ENCODE measurements around the gene ATP2B2. TPM values are rescaled to one million over a fixed set of nuclear protein-coding genes. Genes with fewer than 3 reads are reported as not detected.

Gene ATP2B2
- total RNA-seq, 1 donor from 2014 or later: 0.13 TPM

DNA sequence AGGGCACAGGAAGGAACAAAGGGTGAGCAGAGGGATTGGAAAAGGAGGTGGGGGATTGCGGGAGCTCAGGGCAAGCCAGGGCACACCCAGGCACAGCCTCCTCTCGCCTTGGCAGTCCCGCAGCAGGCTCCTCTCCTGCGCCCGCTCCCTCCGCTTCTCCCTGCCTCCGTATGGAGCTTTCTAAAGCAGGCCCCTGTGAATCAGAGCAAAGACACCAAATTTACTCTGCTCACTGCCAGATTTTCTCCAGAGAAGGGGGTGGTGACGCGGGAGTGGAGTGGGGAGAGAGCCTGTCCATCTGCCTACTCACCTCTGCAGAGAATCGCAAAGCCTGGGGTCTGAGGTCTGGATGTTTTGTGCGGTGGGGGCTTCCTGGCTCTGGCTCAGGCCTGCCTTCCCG, 20.0 kb downstream of the ATP2B2 start:
- H3K4me3 Mint-ChIP-seq (ENCODE audit: unreplicated experiment): no peak overlapping the region
- H3K27ac Mint-ChIP-seq (ENCODE audit: unreplicated experiment): no peak overlapping the region
- H3K9me3 Mint-ChIP-seq (ENCODE audit: unreplicated experiment): no peaks in the 10 kb centered on the region
- peaks cover 23% of the 10 kb centered on the region for H3K27me3 Mint-ChIP-seq (ENCODE audit: unreplicated experiment)
- no peaks in the 10 kb centered on the region for H3K4me1 Mint-ChIP-seq (ENCODE audit: unreplicated experiment)
- no peaks in the 10 kb centered on the region for H3K36me3 Mint-ChIP-seq (ENCODE audit: unreplicated experiment)
- TF ChIP-seq, protein P1, sequence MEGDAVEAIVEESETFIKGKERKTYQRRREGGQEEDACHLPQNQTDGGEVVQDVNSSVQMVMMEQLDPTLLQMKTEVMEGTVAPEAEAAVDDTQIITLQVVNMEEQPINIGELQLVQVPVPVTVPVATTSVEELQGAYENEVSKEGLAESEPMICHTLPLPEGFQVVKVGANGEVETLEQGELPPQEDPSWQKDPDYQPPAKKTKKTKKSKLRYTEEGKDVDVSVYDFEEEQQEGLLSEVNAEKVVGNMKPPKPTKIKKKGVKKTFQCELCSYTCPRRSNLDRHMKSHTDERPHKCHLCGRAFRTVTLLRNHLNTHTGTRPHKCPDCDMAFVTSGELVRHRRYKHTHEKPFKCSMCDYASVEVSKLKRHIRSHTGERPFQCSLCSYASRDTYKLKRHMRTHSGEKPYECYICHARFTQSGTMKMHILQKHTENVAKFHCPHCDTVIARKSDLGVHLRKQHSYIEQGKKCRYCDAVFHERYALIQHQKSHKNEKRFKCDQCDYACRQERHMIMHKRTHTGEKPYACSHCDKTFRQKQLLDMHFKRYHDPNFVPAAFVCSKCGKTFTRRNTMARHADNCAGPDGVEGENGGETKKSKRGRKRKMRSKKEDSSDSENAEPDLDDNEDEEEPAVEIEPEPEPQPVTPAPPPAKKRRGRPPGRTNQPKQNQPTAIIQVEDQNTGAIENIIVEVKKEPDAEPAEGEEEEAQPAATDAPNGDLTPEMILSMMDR (IDR thresholded peaks at IDR 0.05): no peak
- no peak for DNase-seq (ENCODE audit: extremely low spot score, unreplicated experiment)

DNA sequence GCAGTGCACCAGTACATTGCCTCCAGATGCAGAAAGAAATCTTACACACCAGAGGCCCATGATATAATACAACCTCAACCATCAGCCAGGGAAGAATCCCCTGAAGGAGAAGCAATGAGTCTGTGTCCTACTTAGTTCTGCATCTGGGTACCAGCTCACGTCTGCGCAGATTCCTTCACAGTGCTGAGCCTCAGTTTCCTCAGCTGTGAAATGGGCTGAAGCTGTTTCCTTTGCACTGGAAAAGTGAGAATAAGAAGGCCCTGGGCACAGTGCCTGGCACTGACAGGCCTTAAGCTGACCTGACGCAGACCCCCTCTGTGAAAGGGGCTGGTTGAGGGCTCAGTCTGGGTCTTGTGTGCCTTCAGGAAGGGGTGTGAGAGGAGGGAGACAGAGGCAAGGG, 20.7 kb downstream of the ATP2B2 start:
- no peaks in the 10 kb centered on the region for H3K9me3 Mint-ChIP-seq (ENCODE audit: unreplicated experiment)
- no peak overlapping the region for H3K4me3 Mint-ChIP-seq (ENCODE audit: unreplicated experiment)
- no peak overlapping the region for H3K27ac Mint-ChIP-seq (ENCODE audit: unreplicated experiment)
- peaks cover 23% of the 10 kb centered on the region for H3K27me3 Mint-ChIP-seq (ENCODE audit: unreplicated experiment)
- H3K36me3 Mint-ChIP-seq (ENCODE audit: unreplicated experiment): no peaks in the 10 kb centered on the region
- DNase-seq (ENCODE audit: extremely low spot score, unreplicated experiment): no peak
- H3K4me1 Mint-ChIP-seq (ENCODE audit: unreplicated experiment): no peaks in the 10 kb centered on the region
- TF ChIP-seq, protein P1 (IDR thresholded peaks at IDR 0.05): no peak

DNA sequence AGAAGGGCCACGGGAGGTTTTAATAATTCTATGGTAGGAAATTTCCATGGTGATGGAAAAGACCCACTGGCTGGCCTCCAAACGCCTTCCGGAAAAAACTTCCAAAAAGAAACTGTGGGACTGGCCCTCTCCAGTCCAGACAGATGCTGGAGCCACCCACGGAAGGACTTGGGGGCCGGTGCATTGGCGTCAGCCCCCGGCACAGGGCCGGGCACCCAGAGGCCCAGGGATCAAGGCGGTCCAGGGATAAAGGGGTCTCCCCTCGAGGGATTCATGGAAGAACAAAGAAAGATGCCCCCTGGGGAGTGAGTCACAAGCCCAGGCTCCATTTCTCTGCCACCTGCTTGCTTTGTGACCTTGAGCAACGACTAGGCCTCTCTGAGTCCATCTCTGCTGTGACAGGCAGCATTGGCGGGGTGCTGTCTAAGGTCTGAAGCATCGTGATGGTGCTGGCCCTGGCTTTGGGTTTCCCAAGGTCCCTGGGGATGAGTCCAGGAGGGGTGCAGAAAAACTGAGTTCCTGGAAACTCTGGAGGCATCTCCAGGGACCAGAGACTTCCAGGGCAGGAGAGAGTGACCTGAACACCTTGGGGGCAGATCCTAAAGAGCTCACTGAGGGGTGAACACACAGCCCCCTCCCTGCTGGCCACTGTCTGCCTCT, 21.6 kb downstream of the ATP2B2 start:
- TF ChIP-seq, protein P1 (IDR thresholded peaks at IDR 0.05): no peak
- no peaks in the 10 kb centered on the region for H3K4me1 Mint-ChIP-seq (ENCODE audit: unreplicated experiment)
- no peak overlapping the region for H3K27ac Mint-ChIP-seq (ENCODE audit: unreplicated experiment)
- no peak for DNase-seq (ENCODE audit: extremely low spot score, unreplicated experiment)
- H3K27me3 Mint-ChIP-seq (ENCODE audit: unreplicated experiment): peaks cover 17% of the 10 kb centered on the region
- no peaks in the 10 kb centered on the region for H3K9me3 Mint-ChIP-seq (ENCODE audit: unreplicated experiment)
- H3K4me3 Mint-ChIP-seq (ENCODE audit: unreplicated experiment): no peak overlapping the region
- no peaks in the 10 kb centered on the region for H3K36me3 Mint-ChIP-seq (ENCODE audit: unreplicated experiment)

GRCh38 chr3:10483364-10483675, 22.1 kb downstream of the ATP2B2 start:
- no peaks in the 10 kb centered on the region for H3K4me1 Mint-ChIP-seq (ENCODE audit: unreplicated experiment)
- no peak overlapping the region for H3K4me3 Mint-ChIP-seq (ENCODE audit: unreplicated experiment)
- TF ChIP-seq, protein P1 (IDR thresholded peaks at IDR 0.05): no peak
- peaks cover 19% of the 10 kb centered on the region for H3K27me3 Mint-ChIP-seq (ENCODE audit: unreplicated experiment)
- DNase-seq (ENCODE audit: extremely low spot score, unreplicated experiment): no peak
- peaks cover 4% of the 10 kb centered on the region for H3K9me3 Mint-ChIP-seq (ENCODE audit: unreplicated experiment)
- H3K36me3 Mint-ChIP-seq (ENCODE audit: unreplicated experiment): no peaks in the 10 kb centered on the region
- no peak overlapping the region for H3K27ac Mint-ChIP-seq (ENCODE audit: unreplicated experiment)

- Mint-ChIP-seq H3K27ac (ENCODE audit: unreplicated experiment) (no peak overlapping the region), H3K4me1 (ENCODE audit: unreplicated experiment) (no peaks in the 10 kb centered on the region), H3K36me3 (ENCODE audit: unreplicated experiment) (no peaks in the 10 kb centered on the region), H3K9me3 (ENCODE audit: unreplicated experiment) (peaks cover 5% of the 10 kb centered on the region), H3K27me3 (ENCODE audit: unreplicated experiment) (peaks cover 23% of the 10 kb centered on the region), H3K4me3 (ENCODE audit: unreplicated experiment) (no peak overlapping the region)
- no peak for DNase-seq (ENCODE audit: extremely low spot score, unreplicated experiment)
- TF ChIP-seq, protein P1 (IDR thresholded peaks at IDR 0.05): no peak
Measured at GRCh38 chr3:10482631-10483363, 22.6 kb downstream of the ATP2B2 start.
